Lower leg skin (tissue), 3 donors: ENCODE data around the gene CNIH3.

Experiments used
- POLR2A ChIP-seq, 2 donors: fragments of 450-650 bp; IDR thresholded peaks; one replicate each; pipeline ENCODE4 v1.6.1; 2016 to 2017; ENCODE audit warnings: antibody characterized with exemption in 2 of 2, mild to moderate bottlenecking in 1 of 2, moderate library complexity in 1 of 2
- TF ChIP-seq, protein P1 (sequence below), 3 donors: fragments of 450-650 bp; IDR thresholded peaks; one replicate each; pipeline ENCODE4 v1.5.1; 2016; ENCODE audit warnings: antibody characterized with exemption in 3 of 3, mild to moderate bottlenecking in 3 of 3, moderate library complexity in 2 of 3

DNA sequence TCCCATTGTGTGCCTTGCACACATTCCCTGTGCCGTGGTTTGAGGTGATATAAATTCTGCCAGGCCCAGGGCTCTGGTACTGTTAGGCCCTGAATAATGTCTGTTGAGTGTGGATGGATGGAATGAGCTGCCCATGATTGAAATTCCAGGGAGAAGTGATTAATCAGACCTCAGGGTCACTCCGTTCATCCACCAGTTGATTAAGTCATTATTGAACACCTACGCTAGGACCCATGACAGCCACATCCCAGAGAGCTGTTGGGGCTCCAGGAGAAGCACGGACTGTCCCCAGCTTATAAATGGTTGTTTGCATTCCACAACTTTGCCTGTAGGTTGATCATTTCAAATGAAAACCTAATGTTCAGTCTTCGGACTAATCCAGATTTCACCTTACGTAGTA, 98.4 kb downstream of the CNIH3 start:
- TF ChIP-seq, protein P1, sequence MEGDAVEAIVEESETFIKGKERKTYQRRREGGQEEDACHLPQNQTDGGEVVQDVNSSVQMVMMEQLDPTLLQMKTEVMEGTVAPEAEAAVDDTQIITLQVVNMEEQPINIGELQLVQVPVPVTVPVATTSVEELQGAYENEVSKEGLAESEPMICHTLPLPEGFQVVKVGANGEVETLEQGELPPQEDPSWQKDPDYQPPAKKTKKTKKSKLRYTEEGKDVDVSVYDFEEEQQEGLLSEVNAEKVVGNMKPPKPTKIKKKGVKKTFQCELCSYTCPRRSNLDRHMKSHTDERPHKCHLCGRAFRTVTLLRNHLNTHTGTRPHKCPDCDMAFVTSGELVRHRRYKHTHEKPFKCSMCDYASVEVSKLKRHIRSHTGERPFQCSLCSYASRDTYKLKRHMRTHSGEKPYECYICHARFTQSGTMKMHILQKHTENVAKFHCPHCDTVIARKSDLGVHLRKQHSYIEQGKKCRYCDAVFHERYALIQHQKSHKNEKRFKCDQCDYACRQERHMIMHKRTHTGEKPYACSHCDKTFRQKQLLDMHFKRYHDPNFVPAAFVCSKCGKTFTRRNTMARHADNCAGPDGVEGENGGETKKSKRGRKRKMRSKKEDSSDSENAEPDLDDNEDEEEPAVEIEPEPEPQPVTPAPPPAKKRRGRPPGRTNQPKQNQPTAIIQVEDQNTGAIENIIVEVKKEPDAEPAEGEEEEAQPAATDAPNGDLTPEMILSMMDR (IDR thresholded peaks at IDR 0.05): no peak
- no peak for TF ChIP-seq POLR2A (IDR thresholded peaks at IDR 0.05)
